VCaP (cell line): ENCODE data around the gene NARF.
A peak's percentile ranks its signal among the peaks of the same experiment; 100 is the strongest.
"Not testable (repeated sequence)": the region's sequence is repeated elsewhere in the genome, so short reads cannot be mapped to it uniquely, and the experiment has no call there.

Experiments
- H3K27ac ChIP-seq: fragments of 450-650 bp; 2 replicates; pipeline ENCODE4 v1.5.1; 2017
- CTCF ChIP-seq: fragments of 450-650 bp; conservative IDR thresholded peaks from 2 replicates; pipeline ENCODE4 v1.5.1; 2017; ENCODE audit warnings: mild to moderate bottlenecking, moderate library complexity

Gene NARF

GRCh38 chr17:82529914-82530300 is 71.4 kb downstream of the NARF start:
- H3K27ac ChIP-seq = peak overlapping the region; percentile 68
- TF ChIP-seq CTCF = no peak

- peak overlapping the region; percentile 68 for H3K27ac ChIP-seq
- no peak for TF ChIP-seq CTCF
These were observed 72.9 kb downstream of the NARF start for GRCh38 chr17:82531431-82531881.

- TF ChIP-seq CTCF = 0 out of 2 replicates have a peak, but pooled peaks have one; percentile 7
- peak overlapping the region; percentile 68 for H3K27ac ChIP-seq
These were observed 75.9 kb downstream of the NARF start for GRCh38 chr17:82534401-82534812.

- no peak for TF ChIP-seq CTCF
- H3K27ac ChIP-seq = peak overlapping the region; percentile 68
These were observed 78.1 kb downstream of the NARF start for GRCh38 chr17:82536512-82537201.

- H3K27ac ChIP-seq = peak overlapping the region; percentile 68
These were observed 78.7 kb downstream of the NARF start for GRCh38 chr17:82537228-82537627.

GRCh38 chr17:82539076-82539475 is 80.5 kb downstream of the NARF start:
- not testable (repeated sequence) for H3K27ac ChIP-seq
